Chondrocyte (in vitro differentiated cells): ENCODE data around the gene RALGPS2. TPM values are rescaled to one million over a fixed set of nuclear protein-coding genes. Genes with fewer than 3 reads are reported as not detected.

Source experiments
- DNase-seq: peaks from one replicate; pipeline ENCODE4 v3.0.0; 2021; ENCODE audit warnings: mixed read lengths, low spot score
- H3K27ac Mint-ChIP-seq: one replicate; pipeline ENCODE4 v1.8.0; 2021; ENCODE audit warnings: mild to moderate bottlenecking, moderate library complexity, mixed read lengths; ENCODE audit not compliant: unreplicated experiment
- H3K27me3 Mint-ChIP-seq: 2 replicates; pipeline ENCODE4 v1.8.0; 2021; ENCODE audit warnings: low read depth, mixed read lengths
- H3K36me3 Mint-ChIP-seq: 2 replicates; pipeline ENCODE4 v1.8.0; 2021; ENCODE audit warnings: low read depth, mixed read lengths
- H3K4me1 Mint-ChIP-seq: 2 replicates; pipeline ENCODE4 v1.8.0; 2021; ENCODE audit warnings: low read depth, mild to moderate bottlenecking, mixed read lengths
- H3K4me3 Mint-ChIP-seq: one replicate; pipeline ENCODE4 v1.8.0; 2021; ENCODE audit warnings: mild to moderate bottlenecking, moderate library complexity, mixed read lengths; ENCODE audit not compliant: unreplicated experiment
- H3K9me3 Mint-ChIP-seq: 2 replicates; pipeline ENCODE4 v1.8.0; 2021; ENCODE audit warnings: low read depth, mixed read lengths
- CTCF ChIP-seq: fragments of 200-600 bp; sonication (generic); IDR thresholded peaks from 2 replicates; pipeline ENCODE4 v1.5.0; 2021; ENCODE audit warnings: antibody characterized with exemption, mild to moderate bottlenecking, moderate library complexity
- total RNA-seq: library from RNA; stranded (reverse); gene quantifications from 3 replicates; pipeline ENCODE4 v1.2.1, GENCODE V29; 2021

The RALGPS2 gene
- total RNA-seq, 1 donor from 2014 or later = 10.0 TPM

DNA sequence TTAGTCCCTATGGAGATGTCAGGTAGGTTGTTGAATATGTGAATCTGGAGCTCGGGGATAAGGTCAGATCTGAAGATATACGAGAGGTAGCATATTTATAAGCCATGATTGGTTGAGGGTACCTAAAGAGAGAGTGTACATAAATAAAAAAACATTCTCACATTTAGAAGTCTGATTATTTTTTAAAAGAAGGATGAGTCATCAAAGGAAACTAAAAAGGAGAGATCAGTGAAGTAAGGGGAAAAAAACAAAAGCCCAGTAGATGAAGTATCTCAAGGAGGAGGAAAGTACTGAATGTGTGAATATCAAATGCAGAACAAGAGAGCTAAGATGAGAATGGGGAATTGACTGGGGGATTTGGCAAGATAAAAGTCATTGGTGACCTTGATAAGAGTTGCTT is 161.5 kb downstream of the RALGPS2 start:
- Mint-ChIP-seq H3K4me1 (no peaks in the 10 kb centered on the region), H3K36me3 (peaks cover 8% of the 10 kb centered on the region), H3K27ac (no peak overlapping the region), H3K4me3 (no peak overlapping the region), H3K9me3 (no peaks in the 10 kb centered on the region), H3K27me3 (no peaks in the 10 kb centered on the region)
- DNase-seq = no peak
- no peak for TF ChIP-seq CTCF

DNA sequence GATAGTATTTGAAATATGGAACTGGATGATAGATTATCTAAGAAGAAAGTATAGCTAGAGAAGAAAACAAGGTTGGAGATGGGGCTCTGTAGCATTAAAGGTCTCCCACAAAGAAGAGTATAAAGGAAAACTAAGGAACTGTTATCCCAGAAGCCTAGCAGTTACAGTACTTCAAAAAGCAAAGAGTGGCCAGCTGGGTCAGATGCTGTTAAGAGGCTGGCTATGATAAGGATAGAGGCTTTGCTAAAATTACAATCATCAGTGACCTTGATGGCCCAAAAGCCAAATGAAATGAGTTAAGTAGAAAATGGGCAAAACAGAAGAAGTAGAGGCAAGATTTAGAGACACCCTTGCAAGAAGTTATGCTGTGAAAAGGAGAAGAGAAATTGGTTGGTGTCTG is 170.9 kb downstream of the RALGPS2 start:
- H3K9me3 Mint-ChIP-seq = peaks cover 9% of the 10 kb centered on the region
- H3K36me3 Mint-ChIP-seq = peaks cover 11% of the 10 kb centered on the region
- TF ChIP-seq CTCF = no peak
- H3K27ac Mint-ChIP-seq = no peak overlapping the region
- H3K27me3 Mint-ChIP-seq = no peaks in the 10 kb centered on the region
- H3K4me3 Mint-ChIP-seq = no peak overlapping the region
- H3K4me1 Mint-ChIP-seq = no peaks in the 10 kb centered on the region
- DNase-seq = no peak

GRCh38 chr1:178898401-178898800 is 173.4 kb downstream of the RALGPS2 start:
- H3K9me3 Mint-ChIP-seq = peaks cover 11% of the 10 kb centered on the region
- H3K4me1 Mint-ChIP-seq = no peaks in the 10 kb centered on the region
- no peak for TF ChIP-seq CTCF
- H3K27ac Mint-ChIP-seq = no peak overlapping the region
- no peak overlapping the region for H3K4me3 Mint-ChIP-seq
- DNase-seq = no peak
- no peaks in the 10 kb centered on the region for H3K27me3 Mint-ChIP-seq
- peaks cover 14% of the 10 kb centered on the region for H3K36me3 Mint-ChIP-seq

- no peaks in the 10 kb centered on the region for H3K4me1 Mint-ChIP-seq
- no peaks in the 10 kb centered on the region for H3K27me3 Mint-ChIP-seq
- peaks cover 20% of the 10 kb centered on the region for H3K9me3 Mint-ChIP-seq
- H3K36me3 Mint-ChIP-seq = peaks cover 18% of the 10 kb centered on the region
- H3K4me3 Mint-ChIP-seq = no peak overlapping the region
- H3K27ac Mint-ChIP-seq = no peak overlapping the region
- DNase-seq = no peak
- no peak for TF ChIP-seq CTCF
Observed at GRCh38 chr1:178899402-178899801, 174.4 kb downstream of the RALGPS2 start.

GRCh38 chr1:178901482-178902125 is 176.6 kb downstream of the RALGPS2 start:
- Mint-ChIP-seq H3K27me3 (no peaks in the 10 kb centered on the region), H3K4me1 (no peaks in the 10 kb centered on the region), H3K9me3 (peaks cover 25% of the 10 kb centered on the region), H3K27ac (no peak overlapping the region), H3K4me3 (no peak overlapping the region), H3K36me3 (peaks cover 20% of the 10 kb centered on the region)
- DNase-seq = no peak
- no peak for TF ChIP-seq CTCF
